Measurements from ENCODE around the gene HCAR2. TPM values are rescaled to one million over a fixed set of nuclear protein-coding genes. Genes with fewer than 3 reads are reported as not detected.
A peak's percentile ranks its signal among the peaks of the same experiment; 100 is the strongest.

Gene HCAR2
- total and polyA plus RNA-seq, 2 of the 13 experiments (the other 11 are each of a cell fraction or from before 2014, with no cell fraction given), result 0.09 to 5.6 TPM

GRCh38 chr12:122752464-122753318 is 49.5 kb upstream of the HCAR2 start, which contains the start of gene DENR (continued):
- TF ChIP-seq THAP9 (CRISPR knock-in tag; IDR thresholded peaks at IDR 0.05; ENCODE audit: borderline replicate concordance), result peak; percentile 75
- no peak for TF ChIP-seq RARG (CRISPR knock-in tag; IDR thresholded peaks at IDR 0.05; ENCODE audit: low read depth)
- TF ChIP-seq PREB (CRISPR knock-in tag; IDR thresholded peaks at IDR 0.05), result no peak
- 0 out of 2 replicates have a peak, but pooled peaks have one; percentile 64 for TF ChIP-seq ZNF569 (CRISPR knock-in tag; IDR thresholded peaks at IDR 0.05; ENCODE audit: borderline replicate concordance)
- no peak for TF ChIP-seq JUNB (CRISPR knock-in tag; IDR thresholded peaks at IDR 0.05; ENCODE audit: borderline replicate concordance)
- TF ChIP-seq ATM (IDR thresholded peaks at IDR 0.05; ENCODE audit: borderline replicate concordance), result no peak
- TF ChIP-seq ZNF768 (CRISPR knock-in tag; IDR thresholded peaks at IDR 0.05), result peak; percentile 68
- peak; percentile 72; the same call in 1 of the 2 replicates for TF ChIP-seq NAIF1 (CRISPR knock-in tag; IDR thresholded peaks at IDR 0.05; ENCODE audit: borderline replicate concordance)
- TF ChIP-seq NR3C1 (CRISPR knock-in tag; IDR thresholded peaks at IDR 0.05), result no peak
- peak; percentile 98 for TF ChIP-seq ZNF282 (IDR thresholded peaks at IDR 0.05; ENCODE audit: partially characterized antibody)
- TF ChIP-seq PAX8 (CRISPR knock-in tag; IDR thresholded peaks at IDR 0.05; ENCODE audit: borderline replicate concordance), result no peak
- TF ChIP-seq TBP (CRISPR knock-in tag; IDR thresholded peaks at IDR 0.05), result peak; percentile 47; the same call in 1 of the 2 replicates
- TF ChIP-seq MIXL1 (CRISPR knock-in tag; IDR thresholded peaks at IDR 0.05), result peak; percentile 86; the same call in 1 of the 2 replicates
- peak; percentile 98 for TF ChIP-seq BHLHE40 (IDR thresholded peaks at IDR 0.05; ENCODE audit: low read length)
- peak; percentile 71; the same call in 1 of the 2 replicates for TF ChIP-seq ELF4 (CRISPR knock-in tag; IDR thresholded peaks at IDR 0.05; ENCODE audit: borderline replicate concordance)
- peak; percentile 91 for TF ChIP-seq THAP11 (CRISPR knock-in tag; IDR thresholded peaks at IDR 0.05)
- peak; percentile 93 for TF ChIP-seq DMAP1 (CRISPR knock-in tag; IDR thresholded peaks at IDR 0.05)
- TF ChIP-seq SMARCE1 (IDR thresholded peaks at IDR 0.05; ENCODE audit: borderline replicate concordance), result no peak
- TF ChIP-seq ZNF766 (CRISPR knock-in tag; IDR thresholded peaks at IDR 0.05; ENCODE audit: borderline replicate concordance), result 0 out of 2 replicates have a peak, but pooled peaks have one; percentile 29
- no peak for TF ChIP-seq ZBTB21 (CRISPR knock-in tag; IDR thresholded peaks at IDR 0.05)
- TF ChIP-seq ATF7 (IDR thresholded peaks at IDR 0.05), result no peak
- TF ChIP-seq ATF7 (CRISPR knock-in tag; IDR thresholded peaks at IDR 0.05), result no peak
- TF ChIP-seq ZNF331 (CRISPR knock-in tag; IDR thresholded peaks at IDR 0.05), result peak; percentile 79; the same call in 1 of the 2 replicates
- TF ChIP-seq SMAD3 (CRISPR knock-in tag; IDR thresholded peaks at IDR 0.05), result peak; percentile 87; the same call in 1 of the 2 replicates
- TF ChIP-seq KLF9 (CRISPR knock-in tag; IDR thresholded peaks at IDR 0.05; ENCODE audit: low read depth), result peak; percentile 100
- no peak for TF ChIP-seq ZNF740 (CRISPR knock-in tag; IDR thresholded peaks at IDR 0.05)
- peak; percentile 88 for TF ChIP-seq ARNTL (CRISPR knock-in tag; IDR thresholded peaks at IDR 0.05)
- TF ChIP-seq ZNF672 (CRISPR knock-in tag; IDR thresholded peaks at IDR 0.05), result peak; percentile 44; the same call in 1 of the 2 replicates
- TF ChIP-seq JUN (CRISPR knock-in tag; IDR thresholded peaks at IDR 0.05), result no peak
